Muscle layer of duodenum (tissue), 2 donors: Measurements from ENCODE around the gene TRMT11.

Source experiments
- H3K27ac ChIP-seq: one replicate; pipeline ENCODE4 v1.7.0; 2013; ENCODE audit warnings: mild to moderate bottlenecking, low read length
- H3K27me3 ChIP-seq: one replicate; pipeline ENCODE4 v1.7.0; 2013; ENCODE audit warnings: low read depth, mild to moderate bottlenecking, control low read depth, low read length
- H3K36me3 ChIP-seq, 2 donors: one replicate each; pipeline ENCODE4 v1.7.0; 2013; ENCODE audit warnings: low read length in 2 of 2, control low read depth in 1 of 2, mild to moderate bottlenecking in 1 of 2; ENCODE audit not compliant: insufficient read depth in 2 of 2, control insufficient read depth in 1 of 2
- H3K4me1 ChIP-seq, 2 donors: one replicate each; pipeline ENCODE4 v1.7.0; 2013; ENCODE audit warnings: low read length in 2 of 2, mild to moderate bottlenecking in 2 of 2, control low read depth in 1 of 2, moderate library complexity in 1 of 2; ENCODE audit not compliant: insufficient read depth in 2 of 2, control insufficient read depth in 1 of 2
- H3K4me3 ChIP-seq, 2 donors: one replicate each; pipeline ENCODE4 v1.7.0; 2013; ENCODE audit warnings: low read length in 2 of 2, low read depth in 1 of 2, mild to moderate bottlenecking in 1 of 2
- H3K9me3 ChIP-seq, 2 donors: one replicate each; pipeline ENCODE4 v1.7.0; 2013; ENCODE audit warnings: low read length in 2 of 2, control low read depth in 1 of 2, mild to moderate bottlenecking in 1 of 2; ENCODE audit not compliant: control insufficient read depth in 1 of 2
- donor health status: healthy.

The TRMT11 gene

GRCh38 chr6:125986301-125987025 lies at the start of gene TRMT11:
Gene TRMT11 (plus strand): TSS chr6:125986540. CDS start chr6:125986551, 11 bp downstream.
- Histone ChIP-seq H3K9me3 (no peaks in the 10 kb centered on the region), H3K4me3 (peak within 1 kb of the TSS; percentile 94 to 96), H3K27me3 (no peaks in the 10 kb centered on the region), H3K4me1 (peaks cover 9 to 12% of the 10 kb centered on the region in 2 donors), H3K27ac (peak within 1 kb of the TSS; percentile 89), H3K36me3 (no peaks in the 10 kb centered on the region)

GRCh38 chr6:125939026-125939425 lies 47.3 kb upstream of the TRMT11 start:
- H3K27ac ChIP-seq: no peak overlapping the region
- no peaks in the 10 kb centered on the region for H3K27me3 ChIP-seq
- no peaks in the 10 kb centered on the region for H3K36me3 ChIP-seq
- peaks cover 0 to 7% of the 10 kb centered on the region in 2 donors for H3K4me1 ChIP-seq
- H3K9me3 ChIP-seq: no peaks in the 10 kb centered on the region
- H3K4me3 ChIP-seq: no peak overlapping the region

GRCh38 chr6:125939791-125940190 lies 46.5 kb upstream of the TRMT11 start:
- no peaks in the 10 kb centered on the region for H3K9me3 ChIP-seq
- no peaks in the 10 kb centered on the region for H3K27me3 ChIP-seq
- peaks cover 1 to 9% of the 10 kb centered on the region in 2 donors for H3K4me1 ChIP-seq
- no peak overlapping the region for H3K27ac ChIP-seq
- no peaks in the 10 kb centered on the region for H3K36me3 ChIP-seq
- no peak overlapping the region for H3K4me3 ChIP-seq

GRCh38 chr6:125940247-125941041 lies 45.9 kb upstream of the TRMT11 start:
- H3K9me3 ChIP-seq: no peaks in the 10 kb centered on the region
- H3K4me1 ChIP-seq: peaks cover 5 to 15% of the 10 kb centered on the region in 2 donors
- H3K27ac ChIP-seq: no peak overlapping the region
- no peak overlapping the region for H3K4me3 ChIP-seq
- H3K27me3 ChIP-seq: no peaks in the 10 kb centered on the region
- no peaks in the 10 kb centered on the region for H3K36me3 ChIP-seq

- Histone ChIP-seq H3K27ac (peak overlapping the region; percentile 87), H3K4me3 (no peak overlapping the region), H3K9me3 (no peaks in the 10 kb centered on the region), H3K4me1 (peaks cover 5 to 21% of the 10 kb centered on the region in 2 donors), H3K27me3 (no peaks in the 10 kb centered on the region), H3K36me3 (no peaks in the 10 kb centered on the region)
These were observed 43.4 kb upstream of the TRMT11 start for GRCh38 chr6:125942672-125943527.

- no peaks in the 10 kb centered on the region for H3K36me3 ChIP-seq
- H3K27ac ChIP-seq: peak overlapping the region; percentile 87
- peaks cover 5 to 24% of the 10 kb centered on the region in 2 donors for H3K4me1 ChIP-seq
- no peaks in the 10 kb centered on the region for H3K27me3 ChIP-seq
- H3K9me3 ChIP-seq: no peaks in the 10 kb centered on the region
- H3K4me3 ChIP-seq: no peak overlapping the region
These were observed 42.6 kb upstream of the TRMT11 start for GRCh38 chr6:125943528-125944433.

DNA sequence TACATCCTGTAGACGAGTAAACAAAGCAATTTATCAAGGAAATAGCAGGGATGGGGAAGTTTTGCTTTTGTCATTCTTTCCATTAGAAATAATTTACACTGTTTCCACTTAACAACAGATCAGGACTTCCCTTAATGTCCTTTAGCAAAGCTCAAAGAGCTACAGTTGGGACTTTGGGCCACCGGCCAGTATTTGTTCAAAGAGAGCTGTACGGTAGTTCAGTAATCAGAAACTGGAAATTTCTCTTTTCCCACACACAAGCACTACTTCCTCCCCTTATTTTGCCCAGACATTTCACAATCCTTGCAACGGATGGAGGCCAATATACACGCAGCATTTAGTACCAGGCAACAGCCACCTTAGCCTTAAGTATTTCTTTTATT lies 41.9 kb upstream of the TRMT11 start:
- Histone ChIP-seq H3K9me3 (no peaks in the 10 kb centered on the region), H3K27me3 (no peaks in the 10 kb centered on the region), H3K36me3 (no peaks in the 10 kb centered on the region), H3K4me3 (no peak overlapping the region), H3K27ac (peak overlapping the region; percentile 87), H3K4me1 (peaks cover 5 to 24% of the 10 kb centered on the region in 2 donors)

GRCh38 chr6:125944896-125945295 lies 41.4 kb upstream of the TRMT11 start:
- peak overlapping the region; percentile 87 for H3K27ac ChIP-seq
- no peak overlapping the region for H3K4me3 ChIP-seq
- H3K4me1 ChIP-seq: peaks cover 5 to 24% of the 10 kb centered on the region in 2 donors
- H3K36me3 ChIP-seq: no peaks in the 10 kb centered on the region
- no peaks in the 10 kb centered on the region for H3K27me3 ChIP-seq
- no peaks in the 10 kb centered on the region for H3K9me3 ChIP-seq

GRCh38 chr6:125945378-125946141 lies 40.8 kb upstream of the TRMT11 start:
- Histone ChIP-seq H3K4me1 (peaks cover 5 to 24% of the 10 kb centered on the region in 2 donors), H3K9me3 (no peaks in the 10 kb centered on the region), H3K27ac (peak overlapping the region; percentile 87), H3K27me3 (no peaks in the 10 kb centered on the region), H3K36me3 (no peaks in the 10 kb centered on the region), H3K4me3 (no peak overlapping the region)

- Histone ChIP-seq H3K27me3 (no peaks in the 10 kb centered on the region), H3K9me3 (no peaks in the 10 kb centered on the region), H3K27ac (peak overlapping the region; percentile 41), H3K4me1 (peaks cover 5 to 24% of the 10 kb centered on the region in 2 donors), H3K4me3 (no peak overlapping the region), H3K36me3 (no peaks in the 10 kb centered on the region)
These were observed 38.7 kb upstream of the TRMT11 start for GRCh38 chr6:125947615-125948014.
